GM18867 (cell line): ENCODE data around the gene TEX101.
"Not testable (repeated sequence)": the region's sequence is repeated elsewhere in the genome, so short reads cannot be mapped to it uniquely, and the experiment has no call there.

Experiments
- ATAC-seq: cut with Tn5 transposase; IDR thresholded peaks from one replicate; pipeline ENCODE4 v1.9.1; 2021; ENCODE audit warnings: mild to moderate bottlenecking, moderate library complexity; ENCODE audit not compliant: unreplicated experiment

The TEX101 gene, protein sequence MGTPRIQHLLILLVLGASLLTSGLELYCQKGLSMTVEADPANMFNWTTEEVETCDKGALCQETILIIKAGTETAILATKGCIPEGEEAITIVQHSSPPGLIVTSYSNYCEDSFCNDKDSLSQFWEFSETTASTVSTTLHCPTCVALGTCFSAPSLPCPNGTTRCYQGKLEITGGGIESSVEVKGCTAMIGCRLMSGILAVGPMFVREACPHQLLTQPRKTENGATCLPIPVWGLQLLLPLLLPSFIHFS

DNA sequence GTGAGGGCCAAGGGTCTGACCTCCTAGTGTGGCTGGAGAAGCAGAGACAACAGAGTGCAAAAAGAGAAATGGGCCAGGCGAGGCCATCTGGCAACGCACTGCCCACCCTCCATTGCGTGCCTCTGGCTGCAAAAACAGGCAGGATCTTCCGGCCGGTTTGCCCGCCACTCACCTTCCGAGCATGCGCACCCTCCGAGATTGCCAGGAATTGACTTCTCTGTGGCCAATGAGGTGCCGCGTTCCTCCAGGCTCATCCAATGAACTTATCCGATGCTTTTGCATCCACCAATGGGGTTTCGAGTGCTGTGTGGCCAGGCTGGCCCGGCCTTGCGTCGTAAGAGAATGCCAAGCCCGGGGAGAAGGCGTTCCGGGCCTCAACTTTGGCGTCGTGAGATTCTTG is at the start of gene TEX101:
TEX101 (plus strand) TSS at position 337 of the 400 bp plus-strand sequence. CDS start 1,030 bp downstream, outside the sequence.
- no peak for ATAC-seq

DNA sequence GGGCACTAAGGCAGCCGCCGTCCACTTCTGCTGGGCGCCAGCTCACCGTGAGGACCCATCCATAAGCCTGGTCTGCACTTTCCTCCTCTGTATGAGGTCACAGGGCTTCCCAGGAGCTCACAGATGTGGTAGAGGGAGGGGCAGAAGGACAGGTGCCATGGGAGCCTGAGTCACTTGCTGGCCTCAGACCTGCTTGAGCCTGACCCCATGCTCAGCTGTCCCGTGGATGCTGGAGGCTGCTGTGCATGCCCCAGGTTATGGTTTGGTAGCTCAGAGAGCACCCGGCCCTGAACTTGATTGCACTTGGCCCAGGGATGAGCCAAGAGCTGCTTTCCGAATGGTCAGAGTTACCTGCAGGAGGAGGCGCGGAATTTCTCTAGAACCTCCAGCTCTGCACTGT is 49.0 kb upstream of the TEX101 start:
- not testable (repeated sequence) for ATAC-seq

DNA sequence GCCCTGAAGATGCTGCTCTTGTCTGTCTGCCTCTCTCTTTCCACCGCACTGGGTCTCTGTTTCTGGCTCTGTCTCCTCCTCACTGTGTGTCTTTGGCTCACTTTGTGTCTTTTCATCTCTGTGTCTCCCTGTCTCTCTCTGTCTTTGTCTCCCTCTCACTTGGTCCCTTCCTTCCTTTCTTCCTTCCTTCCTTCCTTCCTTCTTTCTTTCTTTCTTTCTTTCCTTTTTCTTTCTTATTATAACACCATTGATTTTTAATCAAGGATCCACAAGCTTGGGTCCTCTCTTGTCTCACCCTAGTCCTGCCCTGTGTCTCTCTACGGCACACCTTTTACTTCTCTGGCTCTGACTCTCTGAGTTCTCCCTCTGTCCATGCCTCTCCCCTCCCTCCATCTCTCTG is 46.9 kb upstream of the TEX101 start:
- ATAC-seq: no peak

DNA sequence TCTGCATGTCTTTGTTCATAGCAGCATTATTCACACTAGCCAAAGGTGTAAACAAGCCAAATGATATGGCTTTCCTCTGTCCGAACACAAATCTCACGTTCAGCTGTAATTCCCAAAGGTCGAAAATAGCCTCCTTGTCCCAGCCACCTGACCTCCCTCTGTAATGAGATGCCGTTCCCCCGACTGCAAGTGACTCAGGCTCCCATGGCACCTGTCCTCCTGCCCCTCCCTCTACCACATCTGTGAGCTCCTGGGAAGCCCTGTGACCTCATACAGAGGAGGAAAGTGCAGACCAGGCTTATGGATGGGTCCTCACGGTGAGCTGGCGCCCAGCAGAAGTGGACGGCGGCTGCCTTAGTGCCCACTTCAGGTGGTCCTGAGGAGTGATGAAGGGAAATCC is 45.8 kb upstream of the TEX101 start:
- ATAC-seq: not testable (repeated sequence)

DNA sequence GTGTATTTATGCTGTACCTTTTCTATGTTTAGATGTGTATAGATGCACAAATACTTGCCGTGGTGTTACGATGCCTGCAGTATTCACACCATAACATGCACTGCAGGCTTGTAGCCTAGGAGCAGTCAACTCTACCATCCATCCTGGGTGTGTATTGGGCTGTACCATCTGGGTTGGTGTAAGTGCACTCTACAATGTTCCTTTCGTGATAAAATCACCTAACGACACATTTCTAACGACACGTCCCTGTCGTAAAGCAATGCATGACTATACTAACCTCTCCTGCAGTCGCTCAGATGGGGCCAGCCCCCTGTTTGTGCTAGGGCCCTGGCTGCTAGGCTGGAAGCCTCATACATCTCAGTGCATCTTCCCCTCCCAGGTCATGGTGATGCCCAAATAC is 42.8 kb upstream of the TEX101 start:
- no peak for ATAC-seq

DNA sequence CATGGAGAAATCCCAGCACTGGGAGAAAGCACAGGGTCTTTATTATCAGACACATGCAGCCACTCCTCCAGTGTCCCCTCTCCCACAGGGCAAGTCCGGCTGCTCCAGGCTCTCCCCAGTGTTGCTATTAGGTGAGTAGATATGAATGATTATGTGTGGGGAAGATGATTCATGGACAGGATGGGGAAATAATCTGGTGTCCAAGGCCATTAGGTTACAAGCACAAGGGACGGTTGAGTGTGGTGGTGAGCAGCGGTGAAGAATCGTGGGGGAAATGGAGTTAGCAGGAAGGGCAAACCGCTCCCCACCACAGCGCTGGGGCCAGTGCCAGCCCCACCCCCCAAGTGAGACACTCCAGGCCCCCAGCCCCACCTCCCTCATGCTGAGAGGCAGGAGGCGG is 42.2 kb upstream of the TEX101 start:
- no peak for ATAC-seq

DNA sequence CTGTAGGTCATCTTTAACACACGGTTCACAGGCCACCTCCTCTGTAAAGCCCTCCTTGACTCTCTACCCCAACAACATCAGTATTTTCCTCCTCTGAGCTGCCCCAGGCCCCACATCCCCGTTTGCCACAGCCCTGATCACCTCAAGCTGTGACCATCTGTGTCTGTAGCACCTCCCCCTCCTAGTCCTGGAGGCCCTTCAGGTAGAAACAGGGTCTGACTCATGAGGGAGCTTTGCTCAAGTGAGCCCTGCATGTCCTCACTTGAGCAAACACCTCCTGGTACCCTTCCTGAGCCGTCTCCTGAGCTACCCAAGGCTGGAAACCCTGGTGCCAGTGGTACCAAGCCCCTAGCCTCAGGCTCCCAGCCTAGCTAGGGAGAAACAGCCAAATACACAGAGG is 37.1 kb upstream of the TEX101 start:
- not testable (repeated sequence) for ATAC-seq

DNA sequence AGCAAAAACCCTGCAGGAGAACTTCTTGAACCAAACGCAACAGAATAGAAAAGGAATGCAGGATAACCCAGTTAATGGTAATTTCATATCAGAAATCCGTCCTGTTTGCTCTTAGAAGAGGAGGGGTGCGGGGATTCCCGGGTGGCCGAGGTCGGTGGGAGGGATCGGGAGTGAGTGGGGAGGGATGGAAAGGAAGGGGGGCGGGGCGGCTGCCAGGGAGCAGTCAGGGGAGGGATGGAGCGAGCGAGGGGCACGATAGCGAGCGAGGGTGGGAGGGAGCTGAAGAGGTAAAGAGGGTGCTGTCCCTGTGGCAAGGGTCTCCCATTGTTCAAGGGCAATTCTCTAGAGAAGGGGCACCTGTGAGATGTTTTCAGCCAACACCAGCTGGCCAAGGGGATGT is 34.7 kb upstream of the TEX101 start:
- no peak for ATAC-seq

DNA sequence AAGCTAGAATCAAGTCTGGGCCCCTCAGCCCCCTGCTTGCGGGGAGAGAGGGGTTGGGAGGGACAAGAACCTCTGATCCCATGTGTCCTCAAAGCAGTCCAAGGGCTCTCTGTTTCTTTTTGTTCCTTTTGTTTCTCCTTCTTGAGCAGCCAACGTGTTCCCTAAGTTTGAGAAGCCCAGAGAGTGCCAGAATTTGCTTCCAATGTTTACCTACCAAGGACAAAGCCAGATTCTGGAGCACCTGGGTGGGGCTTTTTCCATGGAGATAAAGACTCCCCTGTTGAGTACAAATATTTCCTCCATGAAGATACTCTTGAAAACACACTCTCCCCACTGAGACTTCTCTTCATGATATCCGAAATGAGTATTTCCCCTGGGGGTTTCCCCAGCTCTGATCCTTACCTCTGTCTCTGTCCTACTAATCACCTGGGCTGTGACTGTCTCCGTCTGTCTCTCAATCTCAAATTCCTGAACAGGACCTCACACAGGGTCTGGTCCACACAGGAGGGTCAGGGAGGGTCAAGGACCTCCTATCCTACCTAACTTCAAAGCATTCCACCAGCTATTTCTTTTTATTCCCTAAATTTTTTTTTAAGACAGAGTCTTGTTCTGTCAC is 33.8 kb upstream of the TEX101 start:
- ATAC-seq: no peak

DNA sequence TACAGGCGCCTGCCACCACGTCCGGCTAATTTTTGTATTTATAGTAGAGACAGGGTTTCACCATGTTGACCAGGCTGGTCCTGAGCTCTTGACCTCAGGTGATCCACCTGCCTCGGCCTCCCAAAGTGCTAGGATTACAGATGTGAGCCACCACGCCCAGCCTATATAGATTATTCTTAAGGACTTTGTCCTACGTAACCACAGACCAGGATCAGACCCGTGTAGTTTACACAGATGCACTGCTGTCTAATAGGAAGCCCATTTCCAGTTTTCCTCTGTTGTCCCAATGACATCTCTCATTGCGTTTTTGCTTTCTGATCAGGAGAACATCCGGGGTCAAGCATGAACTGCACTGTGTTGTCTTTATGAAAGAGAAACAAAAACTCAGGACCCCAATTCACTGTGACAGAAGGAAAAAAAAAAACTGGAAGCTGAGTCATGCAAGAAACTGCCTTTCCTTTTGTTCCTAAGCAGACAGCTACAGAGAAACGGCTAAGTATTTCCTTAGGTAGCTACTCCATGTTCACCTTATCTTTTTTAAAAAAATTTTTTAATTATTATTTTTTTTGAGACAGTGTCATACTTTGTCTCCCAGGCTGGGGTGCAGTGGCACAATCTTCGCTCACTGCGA is 32.0 kb upstream of the TEX101 start:
- not testable (repeated sequence) for ATAC-seq

DNA sequence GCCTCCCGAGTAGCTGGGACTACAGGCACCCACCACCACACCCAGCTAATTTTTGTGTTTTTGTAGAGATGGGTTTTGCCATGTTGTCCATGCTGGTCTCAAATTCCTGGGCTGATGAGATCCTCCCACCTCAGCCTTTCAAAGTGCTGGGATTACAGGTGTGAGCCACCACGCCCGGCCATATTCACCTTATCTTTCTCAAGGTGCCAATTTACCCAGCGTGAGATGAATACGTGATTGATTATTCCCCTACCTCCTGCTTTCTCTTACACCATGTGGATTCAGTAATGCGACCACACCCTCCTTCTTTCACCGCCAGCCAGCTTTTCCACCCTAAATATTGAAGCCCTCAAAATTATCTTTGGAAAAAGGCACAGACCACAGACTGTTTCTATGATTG is 31.4 kb upstream of the TEX101 start:
- not testable (repeated sequence) for ATAC-seq

DNA sequence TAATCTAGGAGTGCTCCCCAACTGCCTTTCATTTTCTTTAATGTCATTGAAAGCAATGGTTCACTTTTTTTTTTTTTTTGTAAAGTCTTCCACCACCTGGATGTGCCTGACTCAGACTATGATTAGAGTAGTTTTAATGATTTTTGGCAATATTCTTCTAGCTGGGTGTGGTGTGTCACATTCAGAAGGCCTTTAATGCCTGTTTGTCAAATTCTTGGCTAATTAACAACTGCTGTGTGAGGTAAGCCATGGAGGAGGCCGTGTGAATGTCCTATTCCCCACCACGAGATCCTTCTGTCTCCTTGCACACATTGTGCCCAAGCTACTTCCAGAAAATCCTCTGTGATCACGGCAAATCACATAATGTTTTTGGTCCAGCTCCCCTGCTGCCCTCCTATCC is 30.9 kb upstream of the TEX101 start:
- ATAC-seq: not testable (repeated sequence)

DNA sequence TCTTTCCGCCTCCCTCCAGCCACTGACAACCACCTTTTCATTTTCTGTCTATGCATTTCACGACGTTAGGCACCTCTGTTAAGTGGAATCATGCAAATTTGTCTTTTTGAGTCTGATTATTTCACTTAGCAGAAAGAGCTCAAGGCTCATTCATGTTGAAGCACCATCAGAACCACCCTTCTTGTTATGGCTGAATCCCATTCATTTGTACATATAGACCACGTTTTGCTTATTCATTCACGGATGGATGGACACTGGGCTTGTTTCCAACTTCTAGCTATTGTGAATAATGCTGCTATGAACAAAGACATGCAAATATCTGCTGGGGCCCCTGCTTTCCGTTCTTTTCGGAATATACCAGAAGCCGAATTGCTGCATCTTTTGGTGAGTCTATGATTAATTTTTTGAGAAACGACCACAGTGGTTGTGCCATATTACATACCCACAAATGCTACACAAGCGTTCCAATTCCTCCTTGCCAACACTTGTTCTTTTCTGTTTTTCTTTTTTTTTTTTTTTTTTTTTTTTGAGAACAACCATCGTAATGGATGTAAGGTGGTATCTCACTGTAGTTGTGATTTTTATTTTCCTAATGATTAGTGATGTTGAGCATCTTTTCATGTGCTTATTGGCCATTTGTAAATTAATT is 23.7 kb upstream of the TEX101 start:
- not testable (repeated sequence) for ATAC-seq

DNA sequence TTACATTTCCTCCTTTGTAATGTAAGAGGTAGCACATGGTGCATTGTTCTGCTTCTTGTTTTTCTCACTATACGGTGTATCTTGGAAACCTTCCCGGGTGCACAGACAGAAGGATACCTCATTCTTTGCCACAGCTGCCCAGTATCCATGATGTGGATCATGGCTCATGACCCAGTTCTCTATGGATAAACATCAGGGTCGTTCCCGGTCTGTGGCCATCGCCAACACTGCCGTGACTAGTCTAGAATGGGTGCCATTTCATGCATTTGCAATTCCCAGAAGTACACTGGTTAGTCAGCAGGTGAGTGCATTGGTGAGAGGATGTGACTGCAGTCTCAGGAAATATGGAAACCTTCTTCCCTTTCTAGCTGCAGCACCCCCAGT is 23.1 kb upstream of the TEX101 start:
- not testable (repeated sequence) for ATAC-seq

DNA sequence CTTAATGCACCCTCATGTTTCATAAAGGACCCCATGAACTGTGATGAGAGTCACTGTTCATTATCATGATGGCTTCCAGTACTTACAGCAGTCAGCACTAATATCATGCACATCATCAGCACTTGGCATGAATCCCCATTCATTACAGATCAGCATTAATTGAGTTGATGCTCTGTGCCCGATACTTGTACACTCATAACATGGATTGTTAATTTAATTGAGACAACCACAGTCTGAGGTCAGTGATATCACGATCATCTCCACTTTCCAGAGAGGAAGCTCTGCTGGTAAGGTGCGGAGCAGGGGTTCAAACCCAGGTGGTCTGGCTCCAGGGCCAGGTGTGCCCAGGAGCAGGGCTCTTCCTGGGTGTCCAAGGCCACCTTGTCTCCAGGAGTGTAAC is 21.2 kb upstream of the TEX101 start:
- ATAC-seq: not testable (repeated sequence)

DNA sequence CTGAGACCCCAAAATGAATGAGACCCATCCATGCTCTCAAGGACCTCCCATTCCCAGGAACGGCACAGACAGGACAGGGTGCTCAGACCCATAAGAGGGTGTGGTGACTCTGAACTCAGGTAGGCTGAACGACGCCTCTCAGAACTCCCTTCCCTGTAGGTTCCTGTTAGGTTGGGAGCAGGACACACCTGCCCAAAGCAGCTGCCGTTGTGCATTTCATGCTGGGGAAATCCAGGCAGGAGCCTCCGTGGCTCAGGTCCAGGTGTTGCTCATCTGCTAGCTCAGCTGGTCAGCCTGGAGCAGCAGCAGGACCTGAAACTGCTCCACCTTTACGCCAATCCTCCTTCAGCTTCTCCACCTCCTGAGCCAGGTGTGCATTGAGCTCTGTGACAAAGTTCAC is 19.1 kb upstream of the TEX101 start:
- ATAC-seq: no peak

DNA sequence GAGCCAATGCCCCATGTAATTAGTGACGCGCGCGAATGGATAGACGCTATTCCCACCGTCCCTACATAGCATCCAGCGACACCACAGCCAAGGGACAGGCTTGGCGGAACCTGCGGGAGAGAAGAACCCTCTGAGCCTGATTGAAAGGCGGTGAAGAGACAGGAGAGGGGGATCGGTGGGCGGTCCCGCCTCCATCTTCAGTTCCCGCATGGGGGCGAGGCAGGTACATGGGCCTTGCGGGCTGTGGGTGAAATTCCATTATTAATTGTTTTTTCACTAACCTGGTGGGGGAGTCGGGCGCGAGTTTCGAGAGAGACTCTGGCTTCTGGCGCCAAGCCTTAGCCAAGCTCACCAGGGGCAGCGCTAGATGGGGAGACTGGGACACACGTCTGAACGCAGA is 8.4 kb upstream of the TEX101 start:
- ATAC-seq: no peak

DNA sequence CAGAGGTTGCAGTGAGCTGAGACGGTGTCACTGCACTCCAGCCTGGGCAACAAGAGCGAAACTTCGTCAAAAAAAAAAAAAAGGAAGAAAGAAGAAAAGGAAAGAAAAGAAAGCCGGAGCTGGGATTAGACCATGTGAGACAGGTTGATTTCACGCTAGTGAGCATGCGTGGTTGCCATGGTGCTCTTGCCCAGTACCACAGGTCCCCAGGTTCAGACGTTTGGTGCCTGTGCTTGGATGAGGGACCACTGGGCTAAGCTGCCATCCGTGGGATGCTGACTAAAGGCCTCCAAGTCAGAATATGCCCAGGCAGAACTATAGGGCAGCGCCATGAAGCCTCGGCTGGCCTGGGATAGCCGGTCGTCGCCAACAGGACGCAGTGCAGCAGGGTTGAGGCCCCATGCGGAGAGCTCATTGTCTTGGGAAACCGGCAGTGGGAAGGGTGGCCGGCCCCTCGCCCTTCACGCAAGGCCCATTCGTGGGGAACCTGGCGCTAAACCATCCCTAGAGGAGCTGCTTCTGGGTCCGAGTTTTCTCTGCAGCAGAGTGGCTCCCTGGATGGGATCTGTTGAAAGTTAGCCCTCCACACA is 7.2 kb upstream of the TEX101 start:
- ATAC-seq: no peak

DNA sequence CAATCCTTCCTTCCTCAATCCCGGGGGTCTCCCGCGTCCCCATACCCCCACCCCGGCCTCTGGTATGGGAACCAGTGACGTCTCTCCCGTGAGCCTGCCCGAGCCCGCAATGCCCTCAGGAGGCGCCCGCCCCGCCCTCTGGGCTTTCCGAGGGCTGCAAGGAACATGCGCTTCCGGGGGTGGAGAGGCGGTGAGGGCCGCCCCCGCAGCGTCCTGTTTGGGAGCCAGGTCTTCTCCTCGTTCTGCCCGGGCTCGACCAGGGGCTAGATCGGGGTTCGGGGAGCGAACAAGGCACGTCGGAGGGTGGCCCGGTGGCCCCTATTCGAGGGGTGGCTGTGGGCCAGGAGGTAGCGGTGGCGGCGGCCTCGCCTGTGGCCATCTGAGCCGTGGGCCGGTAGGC is 6.6 kb upstream of the TEX101 start:
- no peak for ATAC-seq

DNA sequence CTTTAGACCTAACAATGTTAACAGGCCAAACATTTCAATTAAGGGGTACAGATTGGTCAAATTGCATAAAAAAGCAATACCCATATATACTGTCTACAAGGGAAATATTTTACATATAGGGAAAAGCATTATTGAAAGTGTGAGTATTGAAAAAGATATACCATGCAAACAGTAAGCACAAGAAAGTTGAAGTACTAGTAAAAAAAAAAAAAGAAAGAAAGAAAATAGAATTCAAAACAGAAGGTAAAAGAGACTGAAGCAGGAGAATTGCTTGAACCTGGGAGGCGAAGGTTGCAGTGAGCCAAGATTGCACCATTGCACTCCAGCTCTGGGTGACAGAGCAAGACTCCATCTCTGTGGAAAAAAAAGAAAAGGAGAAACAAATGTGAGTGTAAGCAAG is 5.3 kb upstream of the TEX101 start:
- no peak for ATAC-seq

DNA sequence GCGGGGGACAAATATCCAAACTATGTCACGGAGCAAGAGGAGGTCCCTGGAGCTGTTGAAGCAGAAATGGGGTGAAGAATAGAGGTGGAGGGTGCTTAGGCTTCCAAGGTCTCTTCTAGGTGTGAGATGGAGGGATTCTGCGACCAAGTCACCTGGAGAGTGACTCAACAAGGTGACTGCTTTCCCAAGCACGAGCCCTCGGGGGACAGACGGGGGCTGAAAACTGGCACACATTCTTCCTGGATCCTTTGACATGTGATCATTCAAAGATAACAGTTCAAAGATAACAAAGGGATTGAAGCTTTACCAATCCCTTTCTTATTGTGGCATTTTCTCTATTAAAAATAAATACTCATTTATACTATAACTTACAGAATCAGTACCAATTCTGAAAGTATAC is 2.2 kb upstream of the TEX101 start:
- ATAC-seq: no peak
